ENCODE measurements around the gene CAMSAP3. TPM values are rescaled to one million over a fixed set of nuclear protein-coding genes. Genes with fewer than 3 reads are reported as not detected.

Gene CAMSAP3
- total RNA-seq, 1 donor from 2014 or later, result 25.6 TPM

DNA sequence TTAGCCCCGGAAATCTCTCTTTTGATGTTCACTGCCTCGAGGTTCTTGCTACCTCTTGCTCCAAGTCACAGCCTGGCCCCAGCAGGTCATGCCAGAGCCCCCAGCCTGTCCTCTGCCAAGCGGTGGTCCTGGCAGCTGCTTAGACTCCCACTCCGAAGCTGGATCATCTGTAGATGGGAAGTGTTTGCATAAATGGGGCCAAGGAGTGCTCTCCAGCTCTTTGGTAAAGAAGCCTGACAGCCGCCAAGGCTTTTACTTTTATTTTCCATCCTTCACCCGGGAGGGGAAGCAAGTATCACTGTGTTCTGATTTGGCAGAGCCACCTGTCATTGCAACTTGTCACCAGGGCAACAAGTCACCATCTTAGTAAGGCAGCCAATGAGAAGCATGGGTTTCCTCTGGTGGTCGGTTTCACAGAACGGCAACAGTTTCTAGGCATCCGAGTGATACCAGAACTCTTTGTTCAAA, 62.6 kb downstream of the CAMSAP3 start:
- TF ChIP-seq, protein P1, sequence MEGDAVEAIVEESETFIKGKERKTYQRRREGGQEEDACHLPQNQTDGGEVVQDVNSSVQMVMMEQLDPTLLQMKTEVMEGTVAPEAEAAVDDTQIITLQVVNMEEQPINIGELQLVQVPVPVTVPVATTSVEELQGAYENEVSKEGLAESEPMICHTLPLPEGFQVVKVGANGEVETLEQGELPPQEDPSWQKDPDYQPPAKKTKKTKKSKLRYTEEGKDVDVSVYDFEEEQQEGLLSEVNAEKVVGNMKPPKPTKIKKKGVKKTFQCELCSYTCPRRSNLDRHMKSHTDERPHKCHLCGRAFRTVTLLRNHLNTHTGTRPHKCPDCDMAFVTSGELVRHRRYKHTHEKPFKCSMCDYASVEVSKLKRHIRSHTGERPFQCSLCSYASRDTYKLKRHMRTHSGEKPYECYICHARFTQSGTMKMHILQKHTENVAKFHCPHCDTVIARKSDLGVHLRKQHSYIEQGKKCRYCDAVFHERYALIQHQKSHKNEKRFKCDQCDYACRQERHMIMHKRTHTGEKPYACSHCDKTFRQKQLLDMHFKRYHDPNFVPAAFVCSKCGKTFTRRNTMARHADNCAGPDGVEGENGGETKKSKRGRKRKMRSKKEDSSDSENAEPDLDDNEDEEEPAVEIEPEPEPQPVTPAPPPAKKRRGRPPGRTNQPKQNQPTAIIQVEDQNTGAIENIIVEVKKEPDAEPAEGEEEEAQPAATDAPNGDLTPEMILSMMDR (IDR thresholded peaks at IDR 0.05), result no peak
- intact Hi-C loops (cut with DNase I), result no loop called here
- H3K27ac ChIP-seq, result peak overlapping the region; percentile 74
- ATAC-seq, result peak; percentile 57 to 62
- no peak for DNase-seq
- no peaks in the 10 kb centered on the region for H3K36me3 ChIP-seq
- H3K9me3 ChIP-seq, result no peaks in the 10 kb centered on the region
- H3K4me3 ChIP-seq, result no peak overlapping the region
- H3K27me3 ChIP-seq (ENCODE audit: low read depth), result no peaks in the 10 kb centered on the region
- peaks cover 18% of the 10 kb centered on the region for H3K4me1 ChIP-seq

DNA sequence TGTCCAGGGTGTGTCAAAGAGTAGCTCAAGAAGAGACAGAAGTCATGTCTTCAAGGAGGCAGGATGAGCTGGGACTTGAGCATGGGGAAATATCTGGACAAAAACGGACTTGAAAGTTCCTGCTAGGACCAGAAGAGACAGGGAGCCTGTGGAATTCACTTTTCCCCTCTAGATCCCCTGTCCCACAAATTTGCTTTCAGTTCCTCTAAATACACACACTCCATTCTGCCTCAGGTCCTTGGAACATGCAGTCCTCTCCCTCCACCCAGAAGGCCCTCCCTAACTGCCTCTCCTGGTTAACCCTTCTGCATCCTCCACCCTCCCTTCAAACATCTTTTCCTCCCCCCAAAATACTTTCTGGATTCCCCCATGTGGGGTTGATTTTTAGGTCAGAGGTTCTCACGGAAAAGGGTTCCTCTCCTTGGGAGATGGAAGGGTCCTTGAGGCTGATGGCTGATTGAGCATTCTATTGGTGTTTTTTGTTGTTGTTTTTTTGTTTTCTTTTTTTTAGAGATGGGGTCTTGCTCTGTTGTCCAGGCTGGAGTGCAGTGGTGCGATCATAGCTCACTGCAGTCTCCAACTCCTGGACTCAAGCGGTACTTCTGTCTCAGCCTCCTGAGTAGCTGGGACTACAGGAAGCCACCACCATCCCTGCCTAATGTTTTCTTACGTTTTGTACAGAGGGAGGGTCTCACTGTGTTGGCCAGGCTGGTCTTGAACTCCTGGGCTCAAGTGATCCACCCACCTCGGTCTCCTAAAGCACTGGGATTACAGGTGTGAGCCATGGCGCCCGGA, 66.3 kb downstream of the CAMSAP3 start:
- TF ChIP-seq, protein P1 (IDR thresholded peaks at IDR 0.05), result no peak
- H3K27me3 ChIP-seq (ENCODE audit: low read depth), result peaks cover 5% of the 10 kb centered on the region
- peaks cover 7% of the 10 kb centered on the region for H3K4me1 ChIP-seq
- ATAC-seq, result no peak
- H3K27ac ChIP-seq, result no peak overlapping the region
- intact Hi-C loops (cut with DNase I), result no loop called here
- no peaks in the 10 kb centered on the region for H3K9me3 ChIP-seq
- DNase-seq, result no peak
- H3K4me3 ChIP-seq, result no peak overlapping the region
- no peaks in the 10 kb centered on the region for H3K36me3 ChIP-seq

DNA sequence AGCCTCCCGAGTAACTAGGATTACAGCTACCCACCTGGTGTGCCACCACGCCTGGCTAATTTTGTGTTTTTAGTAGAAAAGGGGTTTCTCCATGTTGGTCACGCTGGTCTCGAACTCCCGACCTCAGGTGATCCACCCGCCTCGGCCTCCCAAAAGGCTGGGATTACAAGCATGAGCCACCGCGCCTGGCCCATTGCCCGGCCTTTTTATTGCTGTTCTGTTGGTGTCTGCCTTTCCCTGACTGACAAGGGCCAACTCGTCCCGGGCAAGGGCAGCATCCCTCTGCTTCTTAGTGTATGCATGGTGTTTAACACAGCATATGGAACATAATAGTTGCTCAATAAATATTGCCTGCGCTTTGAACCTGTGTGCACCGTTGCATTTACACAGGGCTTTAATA, 67.0 kb downstream of the CAMSAP3 start:
- intact Hi-C loops (cut with DNase I), result no loop called here
- H3K36me3 ChIP-seq, result no peaks in the 10 kb centered on the region
- H3K4me3 ChIP-seq, result no peak overlapping the region
- H3K27ac ChIP-seq, result no peak overlapping the region
- peaks cover 6% of the 10 kb centered on the region for H3K4me1 ChIP-seq
- TF ChIP-seq, protein P1 (IDR thresholded peaks at IDR 0.05), result no peak
- H3K27me3 ChIP-seq (ENCODE audit: low read depth), result peaks cover 5% of the 10 kb centered on the region
- ATAC-seq (no peak), DNase-seq (no peak)
- H3K9me3 ChIP-seq, result no peaks in the 10 kb centered on the region

DNA sequence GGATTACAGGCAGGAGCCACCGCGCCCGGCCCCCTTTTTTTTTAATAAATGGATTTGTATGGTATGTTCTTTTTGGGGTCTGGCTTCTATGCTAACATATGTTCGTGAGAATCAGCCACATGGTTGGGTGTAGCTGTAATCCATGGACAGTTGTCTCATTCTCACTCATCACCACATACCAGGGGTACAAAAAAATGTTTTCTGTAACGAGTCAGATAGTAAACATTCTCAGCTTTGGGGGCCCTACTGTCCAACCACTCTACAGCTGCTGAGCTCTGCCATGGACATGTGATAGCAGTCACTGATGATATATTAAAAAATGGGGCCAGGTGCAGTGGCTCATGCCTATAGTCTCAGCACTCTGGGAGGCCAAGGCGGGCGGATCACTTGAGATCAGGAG, 68.0 kb downstream of the CAMSAP3 start:
- no peaks in the 10 kb centered on the region for H3K4me1 ChIP-seq
- H3K4me3 ChIP-seq, result no peak overlapping the region
- no peaks in the 10 kb centered on the region for H3K36me3 ChIP-seq
- TF ChIP-seq, protein P1 (IDR thresholded peaks at IDR 0.05), result no peak
- peaks cover 5% of the 10 kb centered on the region for H3K27me3 ChIP-seq (ENCODE audit: low read depth)
- DNase-seq, result no peak
- no peaks in the 10 kb centered on the region for H3K9me3 ChIP-seq
- H3K27ac ChIP-seq, result no peak overlapping the region
- intact Hi-C loops (cut with DNase I), result no loop called here
- no peak for ATAC-seq

- intact Hi-C loops (cut with DNase I), result no loop called here
- TF ChIP-seq, protein P1 (IDR thresholded peaks at IDR 0.05), result no peak
- Histone ChIP-seq H3K4me1 (no peaks in the 10 kb centered on the region), H3K36me3 (no peaks in the 10 kb centered on the region), H3K27me3 (ENCODE audit: low read depth) (peaks cover 16% of the 10 kb centered on the region), H3K9me3 (no peaks in the 10 kb centered on the region), H3K27ac (no peak overlapping the region), H3K4me3 (no peak overlapping the region)
- DNase-seq (no peak), ATAC-seq (no peak)
These were observed 69.4 kb downstream of the CAMSAP3 start for GRCh38 chr19:7665076-7665475.

Small RNA genes within 50 kb of the gene (microRNA-seq; reads per million reads assigned to microRNA genes)
- gene MIR6792 (ENCODE audit: borderline number of aligned reads), result not detected

Other genes starting within 250 kb of the CAMSAP3 start
- gene ARHGEF18, start 246.9 kb upstream of the CAMSAP3 start, total RNA-seq, result 42.4 TPM
- gene PEX11G, start 106.8 kb upstream of the CAMSAP3 start, total RNA-seq, result 3.8 TPM
- gene ZNF358, start 79.8 kb upstream of the CAMSAP3 start, total RNA-seq, result 54.9 TPM
- gene MCOLN1, start 73.2 kb upstream of the CAMSAP3 start, total RNA-seq, result 79.0 TPM
- 289 TPM for gene PNPLA6, start 60.1 kb upstream of the CAMSAP3 start, total RNA-seq
- gene XAB2, start 33.7 kb downstream of the CAMSAP3 start, total RNA-seq, result 42.0 TPM
- gene PET100, start 33.9 kb downstream of the CAMSAP3 start, total RNA-seq, result 82.6 TPM
- 3.5 TPM for gene PCP2, start 37.9 kb downstream of the CAMSAP3 start, total RNA-seq
- gene STXBP2, start 41.2 kb downstream of the CAMSAP3 start, total RNA-seq, result 200 TPM
- gene RETN, start 73.2 kb downstream of the CAMSAP3 start, total RNA-seq, result 21.1 TPM
- 184 TPM for gene MCEMP1, start 81.2 kb downstream of the CAMSAP3 start, total RNA-seq
- gene TRAPPC5, start 85.0 kb downstream of the CAMSAP3 start, total RNA-seq, result 75.3 TPM
- gene FCER2, start 106.3 kb downstream of the CAMSAP3 start, total RNA-seq, result 0.50 TPM
- 2.9 TPM for gene CLEC4G, start 136.2 kb downstream of the CAMSAP3 start, total RNA-seq
- gene CD209, start 151.7 kb downstream of the CAMSAP3 start, total RNA-seq, result 18.8 TPM
- gene CLEC4M, start 167.4 kb downstream of the CAMSAP3 start, total RNA-seq, result 5.8 TPM
- 11.7 TPM for gene EVI5L, start 234.4 kb downstream of the CAMSAP3 start, total RNA-seq